Epithelial cell of proximal tubule (primary cell): Measurements from ENCODE around the gene PHTF1. TPM values are rescaled to one million over a fixed set of nuclear protein-coding genes. Genes with fewer than 3 reads are reported as not detected.

Experiments used
- DNase-seq: peaks from one replicate; pipeline ENCODE4 v3.0.0-alpha.2; 2011; ENCODE audit warnings: low read depth
- H3K4me3 ChIP-seq: 2 replicates; pipeline ENCODE4 v1.5.1; 2011; ENCODE audit warnings: low read depth, mild to moderate bottlenecking, low read length
- CTCF ChIP-seq: conservative IDR thresholded peaks from 2 replicates; pipeline ENCODE4 v1.5.1; 2012; ENCODE audit warnings: low read depth, mild to moderate bottlenecking, low read length
- total RNA-seq: library from RNA; depleted of rRNA; stranded (reverse); fragments of >200 nt; gene quantifications from 2 replicates; pipeline ENCODE4 v1.2.3, GENCODE V29; 2015

The PHTF1 gene
- total RNA-seq, 1 donor from 2014 or later, result 18.9 TPM

- no peak overlapping the region for H3K4me3 ChIP-seq
- peak; percentile 54 for DNase-seq
- peak; percentile 60 for TF ChIP-seq CTCF
Observed at GRCh38 chr1:113677250-113678158, 81.8 kb downstream of the PHTF1 start.

GRCh38 chr1:113676524-113676923, 82.8 kb downstream of the PHTF1 start:
- no peak overlapping the region for H3K4me3 ChIP-seq
- TF ChIP-seq CTCF, result no peak
- DNase-seq, result no peak

GRCh38 chr1:113675302-113675701, 84.0 kb downstream of the PHTF1 start:
- no peak for DNase-seq
- no peak for TF ChIP-seq CTCF
- no peak overlapping the region for H3K4me3 ChIP-seq

- H3K4me3 ChIP-seq, result no peak overlapping the region
- DNase-seq, result no peak
- TF ChIP-seq CTCF, result no peak
Observed at GRCh38 chr1:113674591-113674990, 84.7 kb downstream of the PHTF1 start.

GRCh38 chr1:113672491-113672890, 86.8 kb downstream of the PHTF1 start:
- TF ChIP-seq CTCF, result no peak
- DNase-seq, result no peak
- H3K4me3 ChIP-seq, result no peak overlapping the region

- no peak for TF ChIP-seq CTCF
- no peak for DNase-seq
- no peak overlapping the region for H3K4me3 ChIP-seq
Observed at GRCh38 chr1:113670650-113671049, 88.6 kb downstream of the PHTF1 start.

- no peak overlapping the region for H3K4me3 ChIP-seq
- no peak for DNase-seq
- TF ChIP-seq CTCF, result no peak
Observed at GRCh38 chr1:113669988-113670387, 89.3 kb downstream of the PHTF1 start.
